ENCODE data around the gene PYDC2.

The PYDC2 gene

GRCh38 chr3:191424881-191425280, 36.1 kb upstream of the PYDC2 start:
- WGBS (ENCODE audit: insufficient coverage) = 83% methylated on average over 3 of the region's 3 CpGs

DNA sequence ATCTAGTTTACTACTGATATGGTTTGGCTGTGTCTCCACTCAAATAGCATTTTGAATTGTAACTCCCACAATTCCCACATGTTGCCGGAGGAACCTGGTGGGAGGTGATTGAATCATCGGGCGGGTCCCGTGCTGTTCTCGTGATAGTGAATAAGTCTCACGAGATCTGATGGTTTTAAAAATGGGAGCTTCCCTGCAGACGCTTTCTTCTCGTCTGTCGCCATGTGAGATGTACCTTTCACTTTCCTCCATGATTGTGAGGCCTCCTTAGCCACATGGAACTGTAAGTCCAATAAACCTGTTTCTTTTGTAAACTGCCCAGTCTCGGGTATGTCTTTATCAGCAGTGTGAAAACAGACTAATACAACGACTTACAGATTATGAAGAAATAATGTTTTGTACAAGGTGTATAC, 35.6 kb upstream of the PYDC2 start:
- peak overlapping the region in 1 of 2 experiments; percentile 3 for H3K27ac ChIP-seq (ENCODE audit: insufficient read depth in 1 of 2, low read depth in 1 of 2, low read length in 2 of 2, poor library complexity in 1 of 2, severe bottlenecking in 2 of 2)
- H3K9me3 ChIP-seq (ENCODE audit: control extremely low read depth in 1 of 5, control insufficient read depth in 4 of 5, insufficient read depth in 2 of 5, low read depth in 1 of 5, low read length in 4 of 5) = no peaks in the 10 kb centered on the region
- ChIA-PET POLR2A (no interaction called here), CTCF (no interaction called here)
- 94% methylated on average over 11 of the region's 11 CpGs for WGBS (ENCODE audit: insufficient coverage)
- H3K4me3 ChIP-seq (ENCODE audit: control insufficient read depth in 1 of 7, extremely low read depth in 1 of 7, insufficient read depth in 4 of 7, low read depth in 2 of 7, low read length in 6 of 7) = no peak overlapping the region
- H3K27me3 ChIP-seq (replicated peaks in 2 of 5; ENCODE audit: control insufficient read depth in 4 of 5, insufficient read depth in 5 of 5, low read length in 4 of 5) = peaks cover 0 to 9% (median 0%) of the 10 kb centered on the region in 5 experiments
- no peaks in the 10 kb centered on the region for H3K36me3 ChIP-seq (ENCODE audit: control insufficient read depth in 4 of 4, insufficient read depth in 4 of 4, low read length in 3 of 4)
- no peak for DNase-seq
- H3K4me1 ChIP-seq (ENCODE audit: control extremely low read depth in 1 of 4, control insufficient read depth in 4 of 4, insufficient read depth in 4 of 4, low read length in 3 of 4) = no peaks in the 10 kb centered on the region

More at GRCh38 chr3:191424881-191425280, 36.1 kb upstream of the PYDC2 start:
- ChIA-PET CTCF (no interaction called here), POLR2A (no interaction called here)
- Histone ChIP-seq H3K4me3 (ENCODE audit: control insufficient read depth in 1 of 7, extremely low read depth in 1 of 7, insufficient read depth in 4 of 7, low read depth in 2 of 7, low read length in 6 of 7) (no peak overlapping the region), H3K36me3 (ENCODE audit: control insufficient read depth in 4 of 4, insufficient read depth in 4 of 4, low read length in 3 of 4) (no peaks in the 10 kb centered on the region), H3K9me3 (ENCODE audit: control extremely low read depth in 1 of 5, control insufficient read depth in 4 of 5, insufficient read depth in 2 of 5, low read depth in 1 of 5, low read length in 4 of 5) (no peaks in the 10 kb centered on the region), H3K4me1 (ENCODE audit: control extremely low read depth in 1 of 4, control insufficient read depth in 4 of 4, insufficient read depth in 4 of 4, low read length in 3 of 4) (no peaks in the 10 kb centered on the region), H3K27ac (ENCODE audit: insufficient read depth in 1 of 2, low read depth in 1 of 2, low read length in 2 of 2, poor library complexity in 1 of 2, severe bottlenecking in 2 of 2) (no peak overlapping the region), H3K27me3 (replicated peaks in 2 of 5; ENCODE audit: control insufficient read depth in 4 of 5, insufficient read depth in 5 of 5, low read length in 4 of 5) (peaks cover 0 to 9% (median 0%) of the 10 kb centered on the region in 5 experiments)
- DNase-seq = no peak

- POLR2A ChIA-PET = no interaction called here
- no CpG with 5 or more reads among the region's 1 CpG for WGBS (ENCODE audit: insufficient coverage)
- DNase-seq = no peak
- H3K36me3 ChIP-seq (ENCODE audit: control insufficient read depth in 4 of 4, insufficient read depth in 4 of 4, low read length in 3 of 4) = no peaks in the 10 kb centered on the region
- peak overlapping the region in 1 of 2 experiments; percentile 3 for H3K27ac ChIP-seq (ENCODE audit: insufficient read depth in 1 of 2, low read depth in 1 of 2, low read length in 2 of 2, poor library complexity in 1 of 2, severe bottlenecking in 2 of 2)
- H3K9me3 ChIP-seq (ENCODE audit: control extremely low read depth in 1 of 5, control insufficient read depth in 4 of 5, insufficient read depth in 2 of 5, low read depth in 1 of 5, low read length in 4 of 5) = no peaks in the 10 kb centered on the region
- no peaks in the 10 kb centered on the region for H3K4me1 ChIP-seq (ENCODE audit: control extremely low read depth in 1 of 4, control insufficient read depth in 4 of 4, insufficient read depth in 4 of 4, low read length in 3 of 4)
- CTCF ChIA-PET = no interaction called here
- H3K27me3 ChIP-seq (replicated peaks in 2 of 5; ENCODE audit: control insufficient read depth in 4 of 5, insufficient read depth in 5 of 5, low read length in 4 of 5) = peaks cover 0 to 9% (median 0%) of the 10 kb centered on the region in 5 experiments
- no peak overlapping the region for H3K4me3 ChIP-seq (ENCODE audit: control insufficient read depth in 1 of 7, extremely low read depth in 1 of 7, insufficient read depth in 4 of 7, low read depth in 2 of 7, low read length in 6 of 7)
Measured at GRCh38 chr3:191426311-191426710, 34.7 kb upstream of the PYDC2 start.

- WGBS (ENCODE audit: insufficient coverage) = no CpG with 5 or more reads among the region's 1 CpG
- no peak for DNase-seq
- CTCF ChIA-PET = no interaction called here
- H3K9me3 ChIP-seq (ENCODE audit: control extremely low read depth in 1 of 5, control insufficient read depth in 4 of 5, insufficient read depth in 2 of 5, low read depth in 1 of 5, low read length in 4 of 5) = no peaks in the 10 kb centered on the region
- H3K4me3 ChIP-seq (ENCODE audit: control insufficient read depth in 1 of 7, extremely low read depth in 1 of 7, insufficient read depth in 4 of 7, low read depth in 2 of 7, low read length in 6 of 7) = no peak overlapping the region
- H3K36me3 ChIP-seq (ENCODE audit: control insufficient read depth in 4 of 4, insufficient read depth in 4 of 4, low read length in 3 of 4) = no peaks in the 10 kb centered on the region
- no peaks in the 10 kb centered on the region for H3K4me1 ChIP-seq (ENCODE audit: control extremely low read depth in 1 of 4, control insufficient read depth in 4 of 4, insufficient read depth in 4 of 4, low read length in 3 of 4)
- no peak overlapping the region for H3K27ac ChIP-seq (ENCODE audit: insufficient read depth in 1 of 2, low read depth in 1 of 2, low read length in 2 of 2, poor library complexity in 1 of 2, severe bottlenecking in 2 of 2)
- POLR2A ChIA-PET = no interaction called here
- peaks cover 0 to 4% (median 0%) of the 10 kb centered on the region in 5 experiments for H3K27me3 ChIP-seq (replicated peaks in 2 of 5; ENCODE audit: control insufficient read depth in 4 of 5, insufficient read depth in 5 of 5, low read length in 4 of 5)
Measured at GRCh38 chr3:191428177-191428576, 32.8 kb upstream of the PYDC2 start.

- Histone ChIP-seq H3K4me1 (ENCODE audit: control extremely low read depth in 1 of 4, control insufficient read depth in 4 of 4, insufficient read depth in 4 of 4, low read length in 3 of 4) (no peaks in the 10 kb centered on the region), H3K4me3 (ENCODE audit: control insufficient read depth in 1 of 7, extremely low read depth in 1 of 7, insufficient read depth in 4 of 7, low read depth in 2 of 7, low read length in 6 of 7) (no peak overlapping the region), H3K27me3 (replicated peaks in 2 of 5; ENCODE audit: control insufficient read depth in 4 of 5, insufficient read depth in 5 of 5, low read length in 4 of 5) (peaks cover 0 to 2% (median 0%) of the 10 kb centered on the region in 5 experiments), H3K9me3 (ENCODE audit: control extremely low read depth in 1 of 5, control insufficient read depth in 4 of 5, insufficient read depth in 2 of 5, low read depth in 1 of 5, low read length in 4 of 5) (no peaks in the 10 kb centered on the region), H3K36me3 (ENCODE audit: control insufficient read depth in 4 of 4, insufficient read depth in 4 of 4, low read length in 3 of 4) (no peaks in the 10 kb centered on the region), H3K27ac (ENCODE audit: insufficient read depth in 1 of 2, low read depth in 1 of 2, low read length in 2 of 2, poor library complexity in 1 of 2, severe bottlenecking in 2 of 2) (no peak overlapping the region)
- WGBS (ENCODE audit: insufficient coverage) = 81% methylated on average over 3 of the region's 4 CpGs
- CTCF ChIA-PET = interaction anchor here (1.4 kb wide), 1 partner anchor 12 kb away, joined by 3 read pairs; no protein-coding TSS in a partner anchor
- no peak for DNase-seq
- POLR2A ChIA-PET = interaction anchor here (0.5 kb wide), 1 partner anchor 659 kb away, joined by 3 read pairs; no protein-coding TSS in a partner anchor
Measured at GRCh38 chr3:191430103-191430502, 30.9 kb upstream of the PYDC2 start.

DNA sequence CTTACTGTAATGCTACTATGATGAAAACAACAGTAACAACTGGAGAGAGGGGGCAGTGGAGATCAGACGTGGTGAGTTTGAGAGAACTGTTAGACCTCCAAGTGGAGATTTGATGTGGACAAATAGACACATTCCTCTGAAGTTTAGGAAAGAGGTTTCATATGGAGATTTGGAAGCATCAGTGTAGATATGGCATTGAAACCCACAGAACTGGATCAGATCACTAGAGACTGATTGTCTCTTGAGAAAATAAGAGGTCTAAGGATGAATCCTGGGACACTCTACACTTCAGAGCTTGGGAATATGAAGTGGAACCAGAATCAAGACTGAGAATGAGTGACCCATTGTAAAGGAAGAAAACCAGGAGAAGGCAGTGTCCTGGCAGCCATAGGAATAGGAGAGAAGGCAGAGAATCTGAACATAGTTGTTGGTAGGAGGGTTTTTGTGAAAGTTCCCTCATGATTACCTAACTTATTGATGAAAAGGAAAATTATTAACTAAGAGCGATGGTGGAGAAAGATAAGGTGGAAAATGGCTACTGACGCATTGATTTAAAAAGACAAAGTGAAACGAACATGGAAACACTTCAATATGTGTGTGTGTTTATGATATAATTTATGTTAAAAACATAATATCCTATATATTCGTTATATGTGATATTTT, 29.7 kb upstream of the PYDC2 start:
- Histone ChIP-seq H3K9me3 (ENCODE audit: control extremely low read depth in 1 of 5, control insufficient read depth in 4 of 5, insufficient read depth in 2 of 5, low read depth in 1 of 5, low read length in 4 of 5) (no peaks in the 10 kb centered on the region), H3K27me3 (replicated peaks in 2 of 5; ENCODE audit: control insufficient read depth in 4 of 5, insufficient read depth in 5 of 5, low read length in 4 of 5) (peaks cover 0 to 2% (median 0%) of the 10 kb centered on the region in 5 experiments), H3K4me1 (ENCODE audit: control extremely low read depth in 1 of 4, control insufficient read depth in 4 of 4, insufficient read depth in 4 of 4, low read length in 3 of 4) (no peaks in the 10 kb centered on the region), H3K36me3 (ENCODE audit: control insufficient read depth in 4 of 4, insufficient read depth in 4 of 4, low read length in 3 of 4) (no peaks in the 10 kb centered on the region), H3K27ac (ENCODE audit: insufficient read depth in 1 of 2, low read depth in 1 of 2, low read length in 2 of 2, poor library complexity in 1 of 2, severe bottlenecking in 2 of 2) (no peak overlapping the region), H3K4me3 (ENCODE audit: control insufficient read depth in 1 of 7, extremely low read depth in 1 of 7, insufficient read depth in 4 of 7, low read depth in 2 of 7, low read length in 6 of 7) (no peak overlapping the region)
- WGBS (ENCODE audit: insufficient coverage) = 100% methylated on average over 1 of the region's 5 CpGs
- ChIA-PET CTCF (interaction anchor here (1.4 kb wide), 1 partner anchor 13 kb away, joined by 3 read pairs; no protein-coding TSS in a partner anchor), POLR2A (no interaction called here)
- DNase-seq = no peak

DNA sequence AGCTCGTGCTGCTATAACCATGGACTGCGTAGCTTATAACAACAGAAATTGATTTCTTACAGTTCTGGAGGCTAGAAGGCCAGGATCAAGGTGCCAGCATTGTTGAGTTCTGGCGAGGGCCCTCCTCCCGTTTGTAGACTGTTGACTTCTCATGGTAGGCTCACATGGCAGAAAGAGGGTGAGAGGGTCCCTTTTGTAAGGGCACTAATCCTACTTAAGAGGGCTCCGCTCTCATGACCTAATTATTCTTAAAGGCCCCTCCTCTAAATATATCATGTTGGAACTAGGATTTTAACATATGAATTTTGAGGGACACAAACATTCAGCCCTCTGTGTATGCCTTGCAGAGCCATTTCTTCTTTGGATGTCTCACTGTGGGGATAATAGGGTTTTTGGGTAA, 28.8 kb upstream of the PYDC2 start:
- Histone ChIP-seq H3K36me3 (ENCODE audit: control insufficient read depth in 4 of 4, insufficient read depth in 4 of 4, low read length in 3 of 4) (no peaks in the 10 kb centered on the region), H3K4me1 (ENCODE audit: control extremely low read depth in 1 of 4, control insufficient read depth in 4 of 4, insufficient read depth in 4 of 4, low read length in 3 of 4) (no peaks in the 10 kb centered on the region), H3K27ac (ENCODE audit: insufficient read depth in 1 of 2, low read depth in 1 of 2, low read length in 2 of 2, poor library complexity in 1 of 2, severe bottlenecking in 2 of 2) (no peak overlapping the region), H3K27me3 (replicated peaks in 2 of 5; ENCODE audit: control insufficient read depth in 4 of 5, insufficient read depth in 5 of 5, low read length in 4 of 5) (peaks cover 0 to 2% (median 0%) of the 10 kb centered on the region in 5 experiments), H3K9me3 (ENCODE audit: control extremely low read depth in 1 of 5, control insufficient read depth in 4 of 5, insufficient read depth in 2 of 5, low read depth in 1 of 5, low read length in 4 of 5) (no peaks in the 10 kb centered on the region), H3K4me3 (ENCODE audit: control insufficient read depth in 1 of 7, extremely low read depth in 1 of 7, insufficient read depth in 4 of 7, low read depth in 2 of 7, low read length in 6 of 7) (no peak overlapping the region)
- DNase-seq = no peak
- WGBS (ENCODE audit: insufficient coverage) = 97% methylated on average over 4 of the region's 5 CpGs
- CTCF ChIA-PET = no interaction called here
- POLR2A ChIA-PET = no interaction called here

Data from common myeloid progenitor, CD34-positive (primary cell).